NCI-H2081 treated with DMSO at 0.1 percent for 48 hours (cell line): Measurements from ENCODE around the gene SFPQ.
"Not testable (repeated sequence)": the region's sequence is repeated elsewhere in the genome, so short reads cannot be mapped to it uniquely, and the experiment has no call there.

Source experiments
- DNase-seq: peaks from one replicate; lab custom pipeline; 2025; lab: John Stamatoyannopoulos, UW

SFPQ gene

GRCh38 chr1:35143737-35144508 lies 49.0 kb downstream of the SFPQ start:
- DNase-seq = no peak

GRCh38 chr1:35142728-35143127 lies 50.2 kb downstream of the SFPQ start:
- DNase-seq = not testable (repeated sequence)

- not testable (repeated sequence) for DNase-seq
Measured at GRCh38 chr1:35142294-35142693, 50.7 kb downstream of the SFPQ start.

- DNase-seq = not testable (repeated sequence)
Measured at GRCh38 chr1:35137590-35137989, 55.4 kb downstream of the SFPQ start.

GRCh38 chr1:35136780-35137179 lies 56.2 kb downstream of the SFPQ start:
- DNase-seq = no peak
